Mucosa of stomach (tissue), 1 donor: ENCODE data around the gene JAKMIP1.

Experiments used
- H3K27me3 ChIP-seq: one replicate; pipeline ENCODE4 v1.7.0; 2013; ENCODE audit warnings: mild to moderate bottlenecking, low read length; ENCODE audit not compliant: control insufficient read depth, insufficient read depth
- H3K36me3 ChIP-seq: one replicate; pipeline ENCODE4 v1.7.0; 2013; ENCODE audit warnings: low read length; ENCODE audit not compliant: control insufficient read depth, insufficient read depth
- H3K4me1 ChIP-seq: one replicate; pipeline ENCODE4 v1.7.0; 2013; ENCODE audit warnings: mild to moderate bottlenecking, low read length; ENCODE audit not compliant: control insufficient read depth, insufficient read depth
- H3K4me3 ChIP-seq: one replicate; pipeline ENCODE4 v1.7.0; 2013; ENCODE audit warnings: low read length
- H3K9ac ChIP-seq: one replicate; pipeline ENCODE4 v1.7.0; 2013; ENCODE audit warnings: mild to moderate bottlenecking, low read length, moderate library complexity
- H3K9me3 ChIP-seq: one replicate; pipeline ENCODE4 v1.7.0; 2013; ENCODE audit warnings: mild to moderate bottlenecking, low read length, moderate library complexity; ENCODE audit not compliant: control insufficient read depth
- donor health status: Pancreatic carcinoma.

Gene JAKMIP1

GRCh38 chr4:6161921-6162464, 38.4 kb downstream of the JAKMIP1 start:
- Histone ChIP-seq H3K4me3 (no peak overlapping the region), H3K9ac (no peak overlapping the region), H3K9me3 (no peaks in the 10 kb centered on the region), H3K36me3 (no peaks in the 10 kb centered on the region), H3K4me1 (no peaks in the 10 kb centered on the region), H3K27me3 (no peaks in the 10 kb centered on the region)

DNA sequence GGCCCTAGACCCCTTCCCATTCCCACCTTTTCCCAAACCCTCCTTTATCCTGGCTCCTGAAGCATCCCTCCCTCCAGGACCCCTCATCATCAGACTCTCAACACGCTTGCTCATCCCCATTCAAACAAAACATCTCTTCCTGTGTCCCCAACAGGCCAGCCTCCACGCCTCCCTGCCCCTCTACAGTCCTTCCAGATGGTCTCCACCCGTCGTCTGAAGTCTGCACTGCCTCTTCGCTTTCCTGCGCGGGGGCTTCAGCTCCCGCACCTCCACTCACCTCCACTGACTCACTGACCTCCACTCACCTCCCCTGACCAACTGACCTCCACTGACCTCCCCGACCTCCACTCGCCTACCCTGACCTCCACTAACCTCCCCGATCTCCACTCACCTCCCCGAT, 39.8 kb downstream of the JAKMIP1 start:
- no peaks in the 10 kb centered on the region for H3K27me3 ChIP-seq
- no peaks in the 10 kb centered on the region for H3K36me3 ChIP-seq

DNA sequence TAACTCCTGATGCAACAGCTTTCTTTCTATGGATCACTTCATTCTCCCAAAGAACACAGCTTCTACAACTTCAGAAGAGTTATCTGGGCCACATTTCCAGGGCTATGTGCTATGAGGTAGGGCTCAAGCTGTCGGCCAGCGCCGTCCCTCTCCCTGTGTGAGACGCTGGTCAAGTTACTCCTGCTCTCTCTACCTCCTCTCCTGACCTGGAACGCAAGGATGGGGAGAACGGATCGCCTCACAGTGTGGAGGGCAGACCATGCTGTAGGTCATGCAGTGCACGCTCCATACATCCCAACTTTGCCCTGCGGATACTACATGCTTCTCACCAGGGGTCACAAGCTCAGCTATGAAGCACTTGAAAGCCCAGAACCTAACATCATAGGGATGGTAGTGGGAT, 42.4 kb downstream of the JAKMIP1 start:
- no peaks in the 10 kb centered on the region for H3K36me3 ChIP-seq
- H3K4me1 ChIP-seq, result no peaks in the 10 kb centered on the region
- no peak overlapping the region for H3K4me3 ChIP-seq
- H3K9ac ChIP-seq, result no peak overlapping the region
- H3K9me3 ChIP-seq, result no peaks in the 10 kb centered on the region
- no peaks in the 10 kb centered on the region for H3K27me3 ChIP-seq

More for the DNA sequence above, 39.8 kb downstream of the JAKMIP1 start:
- Histone ChIP-seq H3K4me1 (no peaks in the 10 kb centered on the region), H3K9ac (no peak overlapping the region), H3K9me3 (no peaks in the 10 kb centered on the region), H3K4me3 (no peak overlapping the region)

- Histone ChIP-seq H3K9ac (no peak overlapping the region), H3K36me3 (no peaks in the 10 kb centered on the region), H3K4me3 (no peak overlapping the region), H3K9me3 (no peaks in the 10 kb centered on the region), H3K4me1 (no peaks in the 10 kb centered on the region), H3K27me3 (no peaks in the 10 kb centered on the region)
These were observed 44.2 kb downstream of the JAKMIP1 start for GRCh38 chr4:6155996-6156750.

DNA sequence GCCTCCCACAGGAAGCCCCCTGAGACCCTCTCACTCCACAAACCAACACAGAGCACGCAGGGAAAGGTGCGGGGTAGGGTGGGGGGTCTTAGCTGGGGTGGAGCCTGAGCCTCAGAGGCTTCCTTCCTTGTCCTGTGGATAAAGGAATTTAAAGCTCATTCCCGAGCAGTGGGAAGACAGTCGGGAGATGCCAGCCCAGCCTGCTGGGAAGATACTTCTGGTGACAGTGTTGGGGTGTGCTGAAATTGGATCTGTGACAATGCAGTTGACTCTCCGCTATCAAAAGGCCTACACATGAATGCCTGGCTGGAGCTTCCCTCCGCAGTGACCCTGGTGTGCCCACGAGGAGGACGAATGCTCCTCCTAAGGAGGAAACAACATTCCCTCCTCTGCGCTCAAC, 45.5 kb downstream of the JAKMIP1 start:
- H3K27me3 ChIP-seq, result no peaks in the 10 kb centered on the region
- no peaks in the 10 kb centered on the region for H3K36me3 ChIP-seq
- no peak overlapping the region for H3K4me3 ChIP-seq
- no peaks in the 10 kb centered on the region for H3K9me3 ChIP-seq
- H3K4me1 ChIP-seq, result no peaks in the 10 kb centered on the region
- no peak overlapping the region for H3K9ac ChIP-seq

DNA sequence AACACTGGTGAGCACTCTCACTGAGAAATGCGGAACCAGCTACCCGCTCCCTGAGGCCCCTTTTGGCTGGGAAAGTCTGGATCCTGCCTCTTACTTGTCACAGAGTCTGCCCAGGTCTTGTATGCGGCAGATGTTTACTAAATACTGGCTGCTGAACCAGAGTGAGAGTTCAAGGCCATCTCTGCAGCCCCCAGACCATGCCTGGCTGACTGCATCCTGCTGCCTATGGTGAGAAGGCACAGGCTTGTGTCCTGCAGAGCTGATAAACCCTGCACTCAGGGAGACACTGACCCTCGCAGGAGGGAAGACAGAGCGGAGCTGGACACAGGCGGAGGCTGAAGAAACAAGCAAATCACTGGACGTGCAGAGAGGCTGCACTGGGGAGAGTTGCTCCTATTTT, 46.5 kb downstream of the JAKMIP1 start:
- H3K27me3 ChIP-seq, result no peaks in the 10 kb centered on the region
- no peak overlapping the region for H3K9ac ChIP-seq
- H3K4me3 ChIP-seq, result no peak overlapping the region
- no peaks in the 10 kb centered on the region for H3K9me3 ChIP-seq
- no peaks in the 10 kb centered on the region for H3K36me3 ChIP-seq
- no peaks in the 10 kb centered on the region for H3K4me1 ChIP-seq

DNA sequence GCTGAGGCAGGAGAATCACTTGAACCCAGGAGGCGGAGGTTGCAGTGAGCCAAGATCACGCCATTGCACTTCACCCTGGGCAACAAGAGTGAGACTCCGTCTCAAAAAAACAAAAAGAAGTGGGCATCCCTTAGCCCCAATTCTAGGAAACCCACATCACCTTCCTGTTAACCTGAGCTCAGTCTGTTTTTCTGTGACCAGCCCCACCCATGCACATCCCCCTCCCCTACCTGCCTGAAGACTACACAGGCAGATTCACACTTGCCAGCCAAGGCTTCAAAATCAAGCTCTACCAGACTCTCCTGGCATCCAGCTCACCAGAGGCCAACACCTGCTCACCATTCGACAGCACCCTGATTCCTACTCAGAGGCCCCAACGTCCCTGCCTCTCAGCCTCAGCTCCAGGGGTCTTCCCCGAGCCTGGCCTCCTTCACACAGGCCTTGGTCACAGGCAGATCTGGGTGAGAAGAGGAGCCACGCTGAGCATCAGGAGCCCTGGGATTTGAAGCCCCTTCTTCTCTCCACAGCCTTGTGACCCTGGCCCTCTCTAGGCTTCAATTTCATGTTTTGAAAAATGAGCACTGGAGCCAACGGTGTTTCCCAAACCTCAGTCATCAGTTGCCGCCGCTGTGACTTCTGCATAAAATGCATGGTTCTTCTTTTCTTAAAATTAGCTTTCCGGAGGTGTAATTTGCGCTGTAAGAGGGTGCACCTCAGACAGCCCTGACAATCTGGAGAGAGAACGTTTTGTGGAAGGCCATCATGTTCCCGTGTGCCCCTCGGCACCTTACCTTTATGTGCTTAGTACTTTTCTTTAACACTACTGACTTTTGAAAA, 47.3 kb downstream of the JAKMIP1 start:
- Histone ChIP-seq H3K36me3 (no peaks in the 10 kb centered on the region), H3K4me1 (no peaks in the 10 kb centered on the region), H3K9ac (no peak overlapping the region), H3K4me3 (no peak overlapping the region), H3K9me3 (no peaks in the 10 kb centered on the region), H3K27me3 (no peaks in the 10 kb centered on the region)

- H3K27me3 ChIP-seq, result no peaks in the 10 kb centered on the region
These were observed 50.2 kb downstream of the JAKMIP1 start for GRCh38 chr4:6150046-6150735.

GRCh38 chr4:6148506-6149205, 51.7 kb downstream of the JAKMIP1 start:
- no peak overlapping the region for H3K4me3 ChIP-seq
- no peaks in the 10 kb centered on the region for H3K9me3 ChIP-seq
- no peaks in the 10 kb centered on the region for H3K36me3 ChIP-seq
- H3K9ac ChIP-seq, result no peak overlapping the region
- no peaks in the 10 kb centered on the region for H3K27me3 ChIP-seq
- H3K4me1 ChIP-seq, result no peaks in the 10 kb centered on the region

More at GRCh38 chr4:6150046-6150735, 50.2 kb downstream of the JAKMIP1 start:
- Histone ChIP-seq H3K9ac (no peak overlapping the region), H3K9me3 (no peaks in the 10 kb centered on the region), H3K36me3 (no peaks in the 10 kb centered on the region), H3K4me1 (no peaks in the 10 kb centered on the region), H3K4me3 (no peak overlapping the region)

DNA sequence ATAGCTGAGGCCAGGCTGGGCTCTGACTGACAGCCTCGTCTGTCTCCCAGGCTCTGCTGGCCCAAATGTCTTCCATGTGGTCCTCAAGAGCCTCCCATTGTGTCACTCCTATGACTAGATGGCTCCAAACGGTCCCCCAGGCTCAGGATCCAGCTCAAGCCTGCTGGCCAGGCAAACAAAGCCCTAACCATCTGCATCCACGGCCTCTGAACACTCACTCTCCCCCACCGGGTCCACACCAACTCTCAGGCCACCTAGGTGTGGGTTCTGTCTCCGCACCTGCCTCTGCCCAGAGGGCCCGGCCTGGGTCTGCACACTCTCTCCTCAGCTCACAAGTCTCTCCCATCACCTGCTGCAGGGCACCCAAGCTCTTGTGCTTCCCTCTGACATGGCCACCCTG, 52.9 kb downstream of the JAKMIP1 start:
- Histone ChIP-seq H3K9ac (no peak overlapping the region), H3K9me3 (no peaks in the 10 kb centered on the region), H3K27me3 (no peaks in the 10 kb centered on the region), H3K4me3 (no peak overlapping the region), H3K36me3 (no peaks in the 10 kb centered on the region), H3K4me1 (no peaks in the 10 kb centered on the region)

DNA sequence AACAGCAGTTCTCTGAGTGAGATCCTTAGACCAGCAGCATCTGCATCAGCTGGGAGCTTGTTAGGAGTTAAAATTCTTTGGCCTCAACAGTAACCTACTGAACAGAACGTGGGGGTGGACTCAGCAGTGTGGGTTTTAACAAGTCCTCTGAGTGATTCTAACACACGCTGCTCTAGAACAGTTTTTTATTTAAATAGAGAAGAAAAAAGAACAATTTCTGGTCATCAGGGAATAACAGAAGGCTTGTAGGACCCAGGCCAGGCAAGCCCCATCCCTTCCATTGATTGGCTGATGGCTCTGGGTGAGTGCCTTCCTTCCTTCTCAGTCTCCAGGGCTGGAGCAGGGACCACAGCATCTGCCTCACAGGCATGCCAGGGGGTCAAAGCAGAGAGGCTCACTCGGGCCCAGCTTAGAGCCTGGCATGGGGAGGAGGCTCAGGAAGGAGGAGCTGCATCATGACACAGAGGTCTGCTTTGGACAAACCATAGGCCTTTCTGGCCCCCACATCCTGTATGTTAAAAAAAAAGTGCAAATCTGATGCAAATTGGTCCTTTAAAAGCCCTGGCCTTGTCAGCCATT, 56.7 kb downstream of the JAKMIP1 start:
- no peaks in the 10 kb centered on the region for H3K36me3 ChIP-seq

More for the DNA sequence above, 56.7 kb downstream of the JAKMIP1 start:
- Histone ChIP-seq H3K27me3 (no peaks in the 10 kb centered on the region), H3K4me1 (no peaks in the 10 kb centered on the region), H3K4me3 (no peak overlapping the region), H3K9me3 (no peaks in the 10 kb centered on the region), H3K9ac (no peak overlapping the region)
